Kidney (tissue), 14 donors: ENCODE results near the gene MRPL44. TPM values are rescaled to one million over a fixed set of nuclear protein-coding genes. Genes with fewer than 3 reads are reported as not detected.

Source experiments
- DNase-seq, 5 donors: peaks; one replicate each; pipeline ENCODE4 v3.0.0-alpha.2; 2013 to 2020
- FAIRE-seq: peaks from 2 replicates; lab custom pipeline; 2012; peaks lifted over from hg19 to GRCh38; lab: Jason Lieb, UNC
- H3K27ac ChIP-seq, 2 donors: one replicate each; pipeline ENCODE4 v1.7.0; 2013; ENCODE audit warnings: low read depth in 2 of 2, low read length in 2 of 2, inconsistent platforms in 1 of 2
- H3K27me3 ChIP-seq: one replicate; pipeline ENCODE4 v1.7.1; 2013; ENCODE audit warnings: low read length, inconsistent platforms; ENCODE audit not compliant: control insufficient read depth, insufficient read depth
- H3K36me3 ChIP-seq, 3 donors: one replicate each; pipeline versions ENCODE4 v1.7.0 to v1.7.1; 2013; ENCODE audit warnings: low read length in 3 of 3, control low read depth in 1 of 3, inconsistent platforms in 1 of 3; ENCODE audit not compliant: insufficient read depth in 3 of 3, control insufficient read depth in 2 of 3
- H3K4me1 ChIP-seq, 3 donors: one replicate each; pipeline versions ENCODE4 v1.7.0 to v1.7.1; 2013; ENCODE audit warnings: low read length in 3 of 3, inconsistent platforms in 1 of 3, low read depth in 1 of 3; ENCODE audit not compliant: control insufficient read depth in 2 of 3, insufficient read depth in 2 of 3
- H3K4me3 ChIP-seq, 3 donors: one replicate each; pipeline versions ENCODE4 v1.7.0 to v1.8.1; 2013; ENCODE audit warnings: low read length in 3 of 3, control low read depth in 1 of 3, inconsistent platforms in 1 of 3
- H3K9ac ChIP-seq, 3 donors: one replicate each; pipeline versions ENCODE4 v1.7.0 to v1.7.1; 2013; ENCODE audit warnings: low read length in 3 of 3, control low read depth in 1 of 3, inconsistent platforms in 1 of 3
- H3K9me3 ChIP-seq, 3 donors: one replicate each; pipeline versions ENCODE4 v1.7.0 to v1.7.1; 2013; ENCODE audit warnings: low read length in 3 of 3, control low read depth in 1 of 3, inconsistent platforms in 1 of 3; ENCODE audit not compliant: control insufficient read depth in 2 of 3, insufficient read depth in 1 of 3
- intact Hi-C: fragments of 100-400 bp; cut with DNase I; formaldehyde crosslinking; loops from one replicate; pipeline ENCODE4 v1.11.1; 2022
- polyA plus RNA-seq: library from polyadenylated mRNA; stranded (reverse); fragments of 350-450 nt; fragmentation: Illumina TruSeq; extraction: RNeasy Lipid Tissue Mini Kit (QIAGEN cat#74804); gene quantifications from one replicate; pipeline ENCODE4 v1.2.3, GENCODE V29; 2014; ENCODE audit warnings: low read depth, low replicate concordance; ENCODE audit not compliant: insufficient read depth
- total RNA-seq: library from RNA; stranded (reverse); fragmentation: NEBNext Ultra II Directional; extraction: Animal tissue kit (Norgen Biotek cat#: 25700); gene quantifications from one replicate; pipeline ENCODE4 v1.2.1, GENCODE V29; 2021
- TF ChIP-seq, protein P1 (sequence below): IDR thresholded peaks from 3 replicates; pipeline ENCODE4 v1.5.1; 2012; ENCODE audit warnings: mild to moderate bottlenecking, moderate library complexity, borderline replicate concordance; ENCODE audit not compliant: insufficient read depth; ENCODE audit errors: extremely low read depth
- donor health status: control.
- donor health status: control.
- donor health status: control.
- donor health status: control.
- donor health status: control.
- donor health status: DM: yes; HTN: yes; CAD: no.
- donor health status: Normal renal cell carcinoma (clear cell type).

MRPL44 gene
- total and polyA plus RNA-seq, 2 donors from 2014 or later = 24.2 to 52.7 TPM

DNA sequence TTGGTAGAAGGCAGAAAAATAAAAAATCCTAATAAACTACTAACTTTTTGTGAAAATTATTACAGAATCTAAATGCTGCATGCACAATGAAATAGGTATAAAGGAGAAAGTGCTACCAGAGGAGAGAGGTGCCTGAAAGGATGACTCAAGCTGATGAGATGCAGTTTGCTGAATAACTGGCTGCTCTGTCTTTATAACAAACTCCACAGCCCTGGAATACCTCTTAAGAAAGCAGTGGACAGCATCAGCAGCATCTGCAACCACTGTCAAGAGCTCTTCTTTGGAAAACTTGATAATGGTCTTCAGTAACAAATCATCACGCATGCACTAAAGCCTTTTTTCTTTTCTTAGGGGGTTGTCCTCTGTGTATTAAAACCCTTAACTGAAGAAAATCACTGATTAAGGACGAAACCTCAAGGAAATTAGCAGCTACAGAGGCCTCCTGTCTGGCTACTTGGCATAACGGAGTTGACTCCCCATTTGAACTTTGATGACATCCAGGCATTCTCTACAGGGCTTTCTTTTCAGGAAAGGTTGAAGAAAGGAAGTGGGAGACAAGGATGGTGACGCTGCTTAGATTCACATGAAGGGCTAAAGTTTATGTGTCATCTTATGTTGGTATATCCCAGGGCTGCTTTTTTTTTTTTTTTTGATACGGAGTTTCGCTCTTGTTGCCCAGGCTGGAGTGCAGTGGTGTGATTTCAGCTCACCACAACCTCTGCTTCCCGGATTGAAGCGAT lies 40.9 kb upstream of the MRPL44 start:
- H3K4me3 ChIP-seq = no peak overlapping the region
- no peak overlapping the region for H3K27ac ChIP-seq
- intact Hi-C loops = no loop called here
- no peaks in the 10 kb centered on the region for H3K27me3 ChIP-seq
- H3K9me3 ChIP-seq = no peaks in the 10 kb centered on the region
- FAIRE-seq (no peak), DNase-seq (no peak)
- H3K4me1 ChIP-seq = no peaks in the 10 kb centered on the region
- TF ChIP-seq, protein P1, sequence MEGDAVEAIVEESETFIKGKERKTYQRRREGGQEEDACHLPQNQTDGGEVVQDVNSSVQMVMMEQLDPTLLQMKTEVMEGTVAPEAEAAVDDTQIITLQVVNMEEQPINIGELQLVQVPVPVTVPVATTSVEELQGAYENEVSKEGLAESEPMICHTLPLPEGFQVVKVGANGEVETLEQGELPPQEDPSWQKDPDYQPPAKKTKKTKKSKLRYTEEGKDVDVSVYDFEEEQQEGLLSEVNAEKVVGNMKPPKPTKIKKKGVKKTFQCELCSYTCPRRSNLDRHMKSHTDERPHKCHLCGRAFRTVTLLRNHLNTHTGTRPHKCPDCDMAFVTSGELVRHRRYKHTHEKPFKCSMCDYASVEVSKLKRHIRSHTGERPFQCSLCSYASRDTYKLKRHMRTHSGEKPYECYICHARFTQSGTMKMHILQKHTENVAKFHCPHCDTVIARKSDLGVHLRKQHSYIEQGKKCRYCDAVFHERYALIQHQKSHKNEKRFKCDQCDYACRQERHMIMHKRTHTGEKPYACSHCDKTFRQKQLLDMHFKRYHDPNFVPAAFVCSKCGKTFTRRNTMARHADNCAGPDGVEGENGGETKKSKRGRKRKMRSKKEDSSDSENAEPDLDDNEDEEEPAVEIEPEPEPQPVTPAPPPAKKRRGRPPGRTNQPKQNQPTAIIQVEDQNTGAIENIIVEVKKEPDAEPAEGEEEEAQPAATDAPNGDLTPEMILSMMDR = no peak
- peaks cover 0 to 2% (median 0%) of the 10 kb centered on the region in 3 donors for H3K36me3 ChIP-seq
- no peak overlapping the region for H3K9ac ChIP-seq

- no peak for DNase-seq
- H3K9ac ChIP-seq = no peak overlapping the region
Measured at GRCh38 chr2:223918671-223919134, 38.6 kb upstream of the MRPL44 start.

DNA sequence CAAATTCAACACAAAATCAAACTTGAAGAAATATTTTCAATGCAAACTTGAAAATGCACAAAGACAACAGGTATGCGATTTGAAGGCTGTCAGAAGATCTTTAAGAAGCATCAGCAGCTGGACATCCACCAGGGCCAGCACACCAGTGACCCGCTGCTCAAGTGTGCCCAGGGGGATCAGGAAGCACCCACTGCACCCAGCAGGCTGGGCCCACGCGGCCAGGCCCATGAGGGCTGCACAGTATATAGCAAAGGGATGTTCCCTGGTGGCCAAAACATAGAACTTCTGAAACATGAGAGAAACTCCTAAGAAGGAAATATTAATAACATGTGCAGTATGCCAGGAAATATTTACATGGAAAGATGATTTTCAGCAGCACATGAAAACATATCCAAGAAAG lies 37.2 kb upstream of the MRPL44 start:
- H3K27me3 ChIP-seq = no peaks in the 10 kb centered on the region
- TF ChIP-seq, protein P1 = no peak
- no peaks in the 10 kb centered on the region for H3K4me1 ChIP-seq
- peaks cover 0 to 2% (median 0%) of the 10 kb centered on the region in 3 donors for H3K36me3 ChIP-seq
- H3K9me3 ChIP-seq = no peaks in the 10 kb centered on the region
- no peak overlapping the region for H3K27ac ChIP-seq
- no peak overlapping the region for H3K4me3 ChIP-seq
- FAIRE-seq (no peak), DNase-seq (no peak)
- intact Hi-C loops = no loop called here
- no peak overlapping the region for H3K9ac ChIP-seq

More at GRCh38 chr2:223918671-223919134, 38.6 kb upstream of the MRPL44 start:
- H3K4me1 ChIP-seq = no peaks in the 10 kb centered on the region
- H3K27ac ChIP-seq = no peak overlapping the region
- FAIRE-seq = no peak
- H3K27me3 ChIP-seq = no peaks in the 10 kb centered on the region
- no peaks in the 10 kb centered on the region for H3K9me3 ChIP-seq
- TF ChIP-seq, protein P1 = no peak
- intact Hi-C loops = no loop called here
- peaks cover 0 to 2% (median 0%) of the 10 kb centered on the region in 3 donors for H3K36me3 ChIP-seq
- no peak overlapping the region for H3K4me3 ChIP-seq
